ENCODE measurements around the gene ZNF385D. TPM values are rescaled to one million over a fixed set of nuclear protein-coding genes. Genes with fewer than 3 reads are reported as not detected.

Gene ZNF385D
- total RNA-seq, 2 donors from 2014 or later = 1.5 to 2.6 TPM

GRCh38 chr3:21729331-21729730 is 21.7 kb downstream of the ZNF385D start:
- Histone ChIP-seq H3K27ac (no peak overlapping the region), H3K36me3 (no peaks in the 10 kb centered on the region), H3K9me3 (no peaks in the 10 kb centered on the region), H3K4me3 (no peak overlapping the region), H3K9ac (ENCODE audit: low read depth in 2 of 2, low read length in 2 of 2) (no peak overlapping the region), H3K4me1 (no peaks in the 10 kb centered on the region), H3K27me3 (no peaks in the 10 kb centered on the region)
- intact Hi-C loops (cut with DNase I) = no loop called here
- DNase-seq = no peak
- no peak for TF ChIP-seq CTCF (IDR thresholded peaks at IDR 0.05)

- Histone ChIP-seq H3K36me3 (no peaks in the 10 kb centered on the region), H3K27ac (no peak overlapping the region), H3K9me3 (no peaks in the 10 kb centered on the region), H3K27me3 (no peaks in the 10 kb centered on the region), H3K4me3 (no peak overlapping the region), H3K4me1 (no peaks in the 10 kb centered on the region), H3K9ac (ENCODE audit: low read depth in 2 of 2, low read length in 2 of 2) (no peak overlapping the region)
- no peak for DNase-seq
- TF ChIP-seq CTCF (IDR thresholded peaks at IDR 0.05) = no peak
- intact Hi-C loops (cut with DNase I) = no loop called here
Measured at GRCh38 chr3:21722768-21723167, 28.2 kb downstream of the ZNF385D start.

GRCh38 chr3:21722301-21722700 is 28.7 kb downstream of the ZNF385D start:
- intact Hi-C loops (cut with DNase I) = no loop called here
- no peak for DNase-seq

GRCh38 chr3:21718943-21719591 is 31.9 kb downstream of the ZNF385D start:
- Histone ChIP-seq H3K4me1 (no peaks in the 10 kb centered on the region), H3K9me3 (no peaks in the 10 kb centered on the region), H3K27ac (no peak overlapping the region), H3K9ac (ENCODE audit: low read depth in 2 of 2, low read length in 2 of 2) (no peak overlapping the region), H3K27me3 (no peaks in the 10 kb centered on the region), H3K4me3 (no peak overlapping the region), H3K36me3 (no peaks in the 10 kb centered on the region)
- intact Hi-C loops (cut with DNase I) = no loop called here
- TF ChIP-seq CTCF (IDR thresholded peaks at IDR 0.05) = no peak
- no peak for DNase-seq

More at GRCh38 chr3:21722301-21722700, 28.7 kb downstream of the ZNF385D start:
- Histone ChIP-seq H3K27ac (no peak overlapping the region), H3K9me3 (no peaks in the 10 kb centered on the region), H3K4me1 (no peaks in the 10 kb centered on the region), H3K27me3 (no peaks in the 10 kb centered on the region), H3K9ac (ENCODE audit: low read depth in 2 of 2, low read length in 2 of 2) (no peak overlapping the region), H3K36me3 (no peaks in the 10 kb centered on the region), H3K4me3 (no peak overlapping the region)
- TF ChIP-seq CTCF (IDR thresholded peaks at IDR 0.05) = no peak

- no peaks in the 10 kb centered on the region for H3K4me1 ChIP-seq
- H3K27me3 ChIP-seq = no peaks in the 10 kb centered on the region
- no peaks in the 10 kb centered on the region for H3K36me3 ChIP-seq
- no peak overlapping the region for H3K4me3 ChIP-seq
- no peak for DNase-seq
- no peak overlapping the region for H3K27ac ChIP-seq
- intact Hi-C loops (cut with DNase I) = no loop called here
- no peak overlapping the region for H3K9ac ChIP-seq (ENCODE audit: low read depth in 2 of 2, low read length in 2 of 2)
- H3K9me3 ChIP-seq = no peaks in the 10 kb centered on the region
- TF ChIP-seq CTCF (IDR thresholded peaks at IDR 0.05) = no peak
Measured at GRCh38 chr3:21718161-21718765, 32.7 kb downstream of the ZNF385D start.

Data from colonic mucosa (tissue), 4 donors.